Psoas muscle (tissue), 8 donors: ENCODE measurements around the gene NEK10. TPM values are rescaled to one million over a fixed set of nuclear protein-coding genes. Genes with fewer than 3 reads are reported as not detected.

Experiments
- ATAC-seq, 4 donors: fragments of 200-7000 bp; cut with Tn5 transposase; one replicate each; pipeline ENCODE4 v1.9.1; 2020; ENCODE audit warnings: moderate library complexity in 3 of 4, mild to moderate bottlenecking in 2 of 4
- DNase-seq, 2 donors: peaks; one replicate each; pipeline ENCODE4 v3.0.0-alpha.2; 2020
- H3K27ac ChIP-seq: fragments of 200-600 bp; one replicate; pipeline ENCODE4 v1.8.0; 2022
- H3K27me3 ChIP-seq, 3 donors: fragments of 200-600 bp in 1 of 3; one replicate each; pipeline versions ENCODE4 v1.6.1 to v1.8.0; 2013 to 2022; ENCODE audit warnings: low read length in 2 of 3, mild to moderate bottlenecking in 2 of 3, moderate library complexity in 1 of 3; ENCODE audit not compliant: insufficient read depth in 3 of 3
- H3K36me3 ChIP-seq, 2 donors: fragments of 200-600 bp in 1 of 2; one replicate each; pipeline versions ENCODE4 v1.6.1 to v1.8.0; 2013 to 2022; ENCODE audit warnings: low read depth in 1 of 2, mild to moderate bottlenecking in 1 of 2, moderate library complexity in 1 of 2; ENCODE audit not compliant: insufficient read depth in 1 of 2
- H3K4me1 ChIP-seq: fragments of 200-600 bp; one replicate; pipeline ENCODE4 v1.8.0; 2022
- H3K4me3 ChIP-seq: fragments of 200-600 bp; one replicate; pipeline ENCODE4 v1.8.0; 2022; ENCODE audit warnings: mild to moderate bottlenecking
- H3K9me3 ChIP-seq: fragments of 200-600 bp; one replicate; pipeline ENCODE4 v1.8.0; 2022
- WGBS, 3 donors: extraction: QIAGEN DNeasy Blood & Tissue Kit; methylation state at CpG; one replicate each; pipeline versions ENCODE4 v1.1.6 to v1.1.7; 2013; 5-methylcytosine and 5-hydroxymethylcytosine counted together
- intact Hi-C, 2 donors: fragments of 100-400 bp; cut with DNase I; formaldehyde crosslinking; loops; one replicate each; pipeline versions ENCODE4 v1.11.0 to v1.14.2; 2022
- polyA plus RNA-seq, 3 donors: library from polyadenylated mRNA; stranded (reverse); fragments of 200-250 nt; gene quantifications; one replicate each; pipeline ENCODE4 v1.2.3, GENCODE V29; 2013
- total RNA-seq, 4 donors: library from RNA; stranded (reverse); fragmentation: NEBNext Ultra II Directional in 2 of 4; extraction: Animal tissue kit (Norgen Biotek cat#: 25700) in 2 of 4; gene quantifications; one replicate each; pipeline versions ENCODE4 v1.2.1 to v1.2.4, GENCODE V29; 2021 to 2023
- TF ChIP-seq, protein P1 (sequence below): fragments of 200-600 bp; IDR thresholded peaks from one replicate; pipeline ENCODE4 v1.8.0; 2022; ENCODE audit warnings: antibody characterized with exemption
- donor health status: healthy with polysubstance abuse.
- donor health status: DM: no; HTN: no; CAD: no; lungs with moderate emphysema.
- donor health status: Bipolar disorder and iron deficiency.
- donor health status: healthy.
- donor health status: DM: yes; HTN: yes; CAD: no.
- donor health status: DM: no; HTN: no; CAD: no.
- donor health status: DM: no; HTN: no; CAD: no.
- donor health status: DM: yes; HTN: yes; CAD: no.

The NEK10 gene
- total and polyA plus RNA-seq, 7 donors, result 0.44 to 16.6 (median 5.0) TPM

DNA sequence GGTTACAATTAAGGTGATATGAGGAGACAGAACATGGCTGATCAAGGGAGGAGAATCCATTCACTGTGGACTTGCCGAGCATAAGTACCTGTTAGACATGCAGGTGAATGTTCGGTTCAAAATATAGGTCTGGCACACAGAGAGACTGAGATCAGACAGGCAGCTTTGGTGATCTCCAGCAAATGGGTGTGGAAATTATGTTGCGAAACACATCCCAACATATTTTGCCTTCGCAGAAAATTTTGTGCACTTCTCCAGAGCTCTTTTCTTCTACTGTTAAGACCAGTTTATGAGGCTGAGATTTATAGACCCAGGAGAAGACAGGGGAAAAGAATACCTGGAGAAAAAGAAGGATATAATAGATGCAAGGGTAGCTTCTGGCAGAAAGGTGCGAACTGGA, 183.2 kb downstream of the NEK10 start:
- no peaks in the 10 kb centered on the region for H3K4me1 ChIP-seq
- no peaks in the 10 kb centered on the region for H3K27me3 ChIP-seq
- TF ChIP-seq, protein P1, sequence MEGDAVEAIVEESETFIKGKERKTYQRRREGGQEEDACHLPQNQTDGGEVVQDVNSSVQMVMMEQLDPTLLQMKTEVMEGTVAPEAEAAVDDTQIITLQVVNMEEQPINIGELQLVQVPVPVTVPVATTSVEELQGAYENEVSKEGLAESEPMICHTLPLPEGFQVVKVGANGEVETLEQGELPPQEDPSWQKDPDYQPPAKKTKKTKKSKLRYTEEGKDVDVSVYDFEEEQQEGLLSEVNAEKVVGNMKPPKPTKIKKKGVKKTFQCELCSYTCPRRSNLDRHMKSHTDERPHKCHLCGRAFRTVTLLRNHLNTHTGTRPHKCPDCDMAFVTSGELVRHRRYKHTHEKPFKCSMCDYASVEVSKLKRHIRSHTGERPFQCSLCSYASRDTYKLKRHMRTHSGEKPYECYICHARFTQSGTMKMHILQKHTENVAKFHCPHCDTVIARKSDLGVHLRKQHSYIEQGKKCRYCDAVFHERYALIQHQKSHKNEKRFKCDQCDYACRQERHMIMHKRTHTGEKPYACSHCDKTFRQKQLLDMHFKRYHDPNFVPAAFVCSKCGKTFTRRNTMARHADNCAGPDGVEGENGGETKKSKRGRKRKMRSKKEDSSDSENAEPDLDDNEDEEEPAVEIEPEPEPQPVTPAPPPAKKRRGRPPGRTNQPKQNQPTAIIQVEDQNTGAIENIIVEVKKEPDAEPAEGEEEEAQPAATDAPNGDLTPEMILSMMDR, result no peak
- H3K36me3 ChIP-seq, result no peaks in the 10 kb centered on the region
- H3K9me3 ChIP-seq, result no peaks in the 10 kb centered on the region
- no peak overlapping the region for H3K27ac ChIP-seq
- 55 to 90% (median 61%) methylated on average over 5 of the region's 5 CpGs for WGBS, 3 donors
- DNase-seq (no peak), ATAC-seq (no peak)
- no peak overlapping the region for H3K4me3 ChIP-seq
- intact Hi-C loops, result no loop called here

DNA sequence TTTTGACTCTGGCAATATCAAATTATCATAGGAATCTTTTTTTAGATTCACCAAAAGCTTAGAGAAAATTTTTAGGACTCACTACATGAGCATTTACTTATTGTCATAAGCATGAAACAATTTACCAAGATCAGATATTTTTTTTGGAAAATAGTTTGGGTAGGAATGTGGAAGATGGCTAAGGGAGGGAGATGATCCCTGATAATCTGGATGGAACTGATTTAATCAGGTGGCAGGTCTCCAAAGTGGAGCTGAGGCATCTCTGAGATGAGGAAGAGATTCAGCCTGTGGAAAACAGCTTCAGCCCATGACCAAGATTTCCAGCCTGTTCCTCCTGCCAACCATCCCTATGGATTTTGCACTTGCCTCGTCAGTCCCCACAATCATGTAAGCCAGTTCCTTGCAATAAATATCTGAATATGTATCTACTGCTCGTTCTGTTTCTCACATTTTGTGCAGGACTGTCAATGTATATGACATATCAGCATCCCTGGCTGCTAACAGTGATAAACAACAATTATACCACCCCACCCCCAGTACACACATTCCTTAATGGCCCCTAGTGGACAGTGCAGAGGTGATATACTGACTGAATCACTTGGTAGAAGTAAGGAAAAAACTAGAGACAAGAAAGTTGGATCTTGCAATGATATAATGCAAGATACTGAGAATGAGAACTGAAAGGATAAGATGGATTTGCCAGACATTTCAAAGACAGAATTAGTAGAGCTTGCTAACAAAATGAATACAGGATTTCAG, 183.8 kb downstream of the NEK10 start:
- H3K27ac ChIP-seq, result no peak overlapping the region
- no peak for DNase-seq
- WGBS, 3 donors, result 58 to 70% (median 70%) methylated on average over 2 of the region's 2 CpGs
- H3K4me1 ChIP-seq, result no peaks in the 10 kb centered on the region
- intact Hi-C loops, result no loop called here
- H3K36me3 ChIP-seq, result no peaks in the 10 kb centered on the region
- H3K27me3 ChIP-seq, result no peaks in the 10 kb centered on the region
- TF ChIP-seq, protein P1, result no peak
- no peak overlapping the region for H3K4me3 ChIP-seq
- no peaks in the 10 kb centered on the region for H3K9me3 ChIP-seq
- ATAC-seq, result no peak

- H3K4me3 ChIP-seq, result no peak overlapping the region
- no peak for DNase-seq
- H3K9me3 ChIP-seq, result no peaks in the 10 kb centered on the region
- 63 to 71% (median 71%) methylated on average over 2 of the region's 2 CpGs for WGBS, 3 donors
- ATAC-seq, result no peak
- TF ChIP-seq, protein P1, result no peak
- no peaks in the 10 kb centered on the region for H3K27me3 ChIP-seq
- H3K27ac ChIP-seq, result no peak overlapping the region
- no peaks in the 10 kb centered on the region for H3K4me1 ChIP-seq
- intact Hi-C loops, result no loop called here
- H3K36me3 ChIP-seq, result no peaks in the 10 kb centered on the region
Observed at GRCh38 chr3:27184261-27184660, 184.9 kb downstream of the NEK10 start.

DNA sequence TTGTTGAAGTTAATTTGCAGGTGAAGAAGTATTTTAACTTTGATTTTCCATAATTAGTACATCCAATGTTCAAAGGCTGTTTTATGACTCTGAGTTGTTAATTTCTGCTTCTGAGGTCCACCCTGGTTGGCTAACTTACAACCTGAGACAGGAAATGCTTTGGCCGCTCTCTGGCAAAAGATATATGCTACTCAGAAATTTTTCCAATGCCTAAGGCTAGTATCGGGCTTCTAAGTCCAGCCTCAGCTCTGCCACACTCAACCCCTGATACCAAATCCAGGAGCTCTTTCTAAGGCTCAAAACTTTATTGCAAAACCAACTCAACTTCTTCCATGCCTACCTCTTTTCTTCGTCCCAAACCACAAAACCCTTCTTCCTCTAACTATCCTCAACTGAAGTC, 192.9 kb downstream of the NEK10 start:
- TF ChIP-seq, protein P1, result no peak
- intact Hi-C loops, result no loop called here
- H3K36me3 ChIP-seq, result no peaks in the 10 kb centered on the region
- WGBS, 3 donors, result 52 to 54% (median 53%) methylated on average over 3 of the region's 3 CpGs
- H3K4me3 ChIP-seq, result no peak overlapping the region
- H3K9me3 ChIP-seq, result no peaks in the 10 kb centered on the region
- no peaks in the 10 kb centered on the region for H3K4me1 ChIP-seq
- H3K27ac ChIP-seq, result no peak overlapping the region
- ATAC-seq (no peak), DNase-seq (no peak)
- H3K27me3 ChIP-seq, result no peaks in the 10 kb centered on the region

DNA sequence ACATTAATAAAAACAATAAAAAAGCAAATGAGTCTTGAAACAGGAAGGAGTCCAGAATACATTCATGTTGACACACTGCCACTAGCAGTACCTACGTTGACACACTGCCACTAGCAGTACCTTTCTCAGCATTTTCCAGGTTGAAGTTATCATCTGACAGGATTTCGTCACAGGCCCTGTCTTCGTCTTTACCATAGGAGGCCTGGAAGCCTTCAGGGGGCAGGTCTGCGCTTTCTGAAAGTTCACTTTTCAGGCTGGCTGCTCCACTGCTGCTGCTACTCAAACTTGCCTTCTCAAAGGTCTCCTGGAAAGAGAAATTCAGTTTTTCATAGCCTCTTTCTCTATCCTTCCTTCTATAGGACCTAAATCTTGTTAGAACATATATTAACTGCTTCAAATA, 194.7 kb downstream of the NEK10 start:
- Histone ChIP-seq H3K36me3 (no peaks in the 10 kb centered on the region), H3K27ac (no peak overlapping the region), H3K9me3 (no peaks in the 10 kb centered on the region), H3K4me3 (no peak overlapping the region), H3K4me1 (no peaks in the 10 kb centered on the region), H3K27me3 (no peaks in the 10 kb centered on the region)
- intact Hi-C loops, result no loop called here
- no peak for DNase-seq
- TF ChIP-seq, protein P1, result no peak
- no peak for ATAC-seq
- 89 to 94% (median 89%) methylated on average over 4 of the region's 4 CpGs for WGBS, 3 donors
